Stimulated activated CD8-positive, alpha-beta memory T cell treated with anti-CD3 and anti-CD28 coated beads, Interleukin-4, amount 100 ng/mL, for 1 hour (primary cell): ENCODE results near the gene RPS6KA2.
A peak's percentile ranks its signal among the peaks of the same experiment; 100 is the strongest.
"Not testable (repeated sequence)": the region's sequence is repeated elsewhere in the genome, so short reads cannot be mapped to it uniquely, and the experiment has no call there.

Source experiments
- DNase-seq, 2 donors: peaks; one replicate each; pipeline ENCODE4 v3.0.0-alpha.2; 2020; ENCODE audit warnings: low read depth in 2 of 2, low spot score in 1 of 2

The RPS6KA2 gene

DNA sequence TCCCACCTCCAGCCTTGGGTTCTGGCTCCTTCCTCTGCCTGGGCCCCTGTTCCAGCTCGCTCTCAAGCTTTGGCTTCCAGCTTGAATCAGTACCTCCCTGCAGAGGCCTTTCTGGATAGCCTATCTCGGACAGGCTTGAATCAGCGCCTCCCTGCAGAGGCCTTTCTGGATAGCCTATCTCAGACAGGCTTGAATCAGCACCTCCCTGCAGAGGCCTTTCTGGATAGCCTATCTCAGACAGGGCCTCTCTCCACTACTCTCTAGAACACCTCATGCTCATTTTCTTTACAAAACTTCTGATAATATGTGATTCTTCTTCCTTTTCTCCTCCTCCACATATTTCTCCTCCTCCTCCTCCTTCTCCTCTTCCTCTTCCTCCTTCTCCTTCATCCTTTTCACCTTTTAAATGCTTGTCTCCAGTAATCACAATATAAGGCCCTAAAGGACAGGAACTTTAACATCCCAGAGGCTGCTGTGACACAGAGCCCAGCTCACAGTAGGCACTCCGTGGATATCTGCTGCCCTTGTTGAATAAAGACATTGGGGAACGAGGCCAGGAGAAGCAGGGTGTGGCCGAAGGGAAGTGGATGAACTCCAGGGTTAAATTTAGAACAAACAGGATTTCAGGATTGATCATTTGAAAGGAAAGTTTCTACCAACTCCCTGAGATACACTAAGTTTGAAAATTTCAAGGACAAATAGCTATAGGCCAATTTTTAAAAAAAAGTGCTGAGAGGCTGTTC, 9.3 kb upstream of the RPS6KA2 start:
- DNase-seq: no peak

GRCh38 chr6:166635013-166635970, 8.2 kb upstream of the RPS6KA2 start:
- no peak for DNase-seq

DNA sequence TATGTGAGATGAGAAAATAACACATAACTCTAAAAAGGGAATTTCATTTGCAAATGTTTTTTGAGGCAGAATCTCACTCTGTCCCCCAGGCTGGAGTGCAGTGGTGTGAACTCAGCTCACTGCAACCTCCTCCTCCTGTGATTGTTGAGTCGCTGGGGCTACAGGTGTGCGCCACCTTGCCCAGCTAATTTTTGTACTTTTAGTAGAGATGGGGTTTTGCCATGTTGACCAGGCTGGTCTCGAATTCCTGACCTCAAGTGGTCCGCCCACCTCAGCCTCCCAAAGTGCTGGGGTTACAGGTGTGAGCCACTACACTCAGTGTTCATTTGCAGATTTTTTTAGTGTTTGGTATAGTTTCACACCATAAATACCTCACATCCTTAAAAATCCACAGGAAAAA, 7.5 kb upstream of the RPS6KA2 start:
- not testable (repeated sequence) for DNase-seq

- no peak for DNase-seq
These were observed 6.9 kb upstream of the RPS6KA2 start for GRCh38 chr6:166633732-166634535.

DNA sequence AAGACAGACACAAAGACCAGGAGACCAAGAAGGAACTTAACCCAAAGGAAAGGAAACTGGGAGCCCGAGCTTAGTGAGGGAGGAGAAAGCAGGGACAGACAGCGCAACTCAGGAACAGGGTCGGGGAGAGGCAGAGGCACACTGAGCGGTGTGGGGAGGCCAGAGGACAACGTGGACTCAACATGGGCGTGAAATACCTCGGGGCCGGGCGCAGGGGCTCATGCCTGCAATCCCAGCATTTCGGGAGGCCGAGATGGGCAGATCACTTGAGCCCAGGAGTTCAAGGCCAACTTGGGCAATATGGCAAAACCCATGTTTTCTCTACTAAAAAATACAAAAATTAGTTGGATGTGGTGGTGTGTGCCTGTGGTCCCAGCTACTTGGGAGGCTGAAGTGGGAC, 5.7 kb upstream of the RPS6KA2 start:
- no peak for DNase-seq

- DNase-seq: no peak
These were observed 3.4 kb upstream of the RPS6KA2 start for GRCh38 chr6:166630462-166630861.

GRCh38 chr6:166629628-166630027, 2.6 kb upstream of the RPS6KA2 start:
- DNase-seq: no peak

GRCh38 chr6:166627875-166628801, 1.1 kb upstream of the RPS6KA2 start:
- peak in 1 of 2 donors; percentile 4 for DNase-seq

DNA sequence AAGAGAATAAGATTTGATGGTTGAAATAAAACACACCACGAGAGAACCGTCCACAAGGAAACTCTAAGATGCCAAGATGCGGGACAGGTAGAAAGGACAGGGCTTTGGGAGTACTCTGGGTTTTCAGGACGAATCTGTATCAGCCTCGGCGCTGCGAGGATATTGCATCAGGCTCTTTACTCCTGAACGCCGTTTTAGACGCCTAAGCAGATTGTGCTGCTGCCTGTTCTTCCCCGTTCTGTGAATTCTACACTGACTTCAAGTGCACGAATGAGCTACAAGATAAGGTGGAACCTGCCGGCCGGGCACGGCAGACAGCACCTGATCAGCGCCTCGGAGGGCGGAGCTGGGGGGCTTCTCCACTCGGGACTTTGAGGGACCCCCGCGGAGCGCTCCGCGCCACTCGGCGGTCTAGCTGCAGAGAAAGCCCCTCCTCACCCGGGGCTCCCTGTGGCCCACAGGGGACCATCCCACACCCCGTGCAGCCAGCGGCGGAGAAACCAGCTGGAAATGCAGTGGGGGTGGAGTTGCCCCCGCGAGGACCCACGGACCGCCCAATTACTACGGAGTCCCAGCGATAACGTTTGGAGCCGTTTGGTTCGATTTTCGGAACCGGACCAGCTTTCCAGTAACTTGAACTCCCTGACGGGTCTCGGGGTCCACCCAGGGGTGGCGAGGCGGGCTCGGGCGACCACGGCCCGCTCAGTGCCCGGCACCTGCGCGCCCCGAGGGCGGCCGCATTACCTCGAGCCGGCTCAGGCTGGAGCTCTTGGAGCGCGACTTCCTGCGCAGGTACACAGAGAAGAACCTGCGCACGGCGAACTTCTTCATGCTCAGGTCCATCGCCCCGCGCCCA, 646 bp downstream of the RPS6KA2 start:
- DNase-seq: peak in 1 of 2 donors; percentile 5

GRCh38 chr6:166625356-166625755, 1.7 kb downstream of the RPS6KA2 start:
- no peak for DNase-seq

- no peak for DNase-seq
These were observed 2.8 kb downstream of the RPS6KA2 start for GRCh38 chr6:166624275-166624674.

- no peak for DNase-seq
These were observed 3.7 kb downstream of the RPS6KA2 start for GRCh38 chr6:166623318-166623717.

DNA sequence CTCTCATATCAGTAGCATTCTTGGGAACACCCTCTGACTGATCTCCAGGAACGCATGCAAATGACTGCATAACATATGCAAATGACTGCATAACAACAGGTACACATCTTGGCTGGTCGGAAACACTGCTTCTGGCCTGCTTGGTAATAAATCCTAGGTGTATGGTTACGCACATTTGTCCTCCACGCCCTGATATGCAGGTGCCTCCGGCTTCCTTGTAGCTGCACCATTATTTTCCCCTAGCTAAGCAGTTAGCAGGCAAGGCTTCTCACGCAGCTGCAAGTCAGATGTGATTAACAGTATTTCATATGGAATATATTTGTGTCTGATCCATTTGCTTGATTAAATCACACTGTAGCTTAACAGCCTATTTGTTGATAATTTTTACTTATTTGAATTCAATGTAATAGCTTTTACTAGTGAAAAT, 5.9 kb downstream of the RPS6KA2 start:
- DNase-seq: no peak

- DNase-seq: no peak
These were observed 6.5 kb downstream of the RPS6KA2 start for GRCh38 chr6:166620478-166621113.

DNA sequence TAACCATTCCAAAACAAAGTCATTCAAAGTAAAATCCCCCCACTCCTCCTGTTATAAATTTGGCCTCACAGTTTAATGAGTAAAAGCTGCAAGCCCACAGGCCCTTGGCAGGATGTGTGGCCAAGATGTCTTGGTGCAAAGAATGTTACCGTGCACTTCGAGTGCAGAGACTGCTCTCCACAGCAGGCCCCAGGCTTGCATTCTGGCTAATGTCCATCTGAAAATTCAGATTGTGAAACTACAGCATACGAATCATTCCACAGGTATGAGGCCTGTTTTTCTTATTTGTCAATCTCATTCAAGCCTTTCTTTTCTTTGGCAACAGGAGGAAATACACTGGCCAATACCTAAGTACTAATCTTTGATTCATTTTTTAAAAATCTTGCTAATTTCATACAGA, 7.1 kb downstream of the RPS6KA2 start:
- DNase-seq: no peak

DNA sequence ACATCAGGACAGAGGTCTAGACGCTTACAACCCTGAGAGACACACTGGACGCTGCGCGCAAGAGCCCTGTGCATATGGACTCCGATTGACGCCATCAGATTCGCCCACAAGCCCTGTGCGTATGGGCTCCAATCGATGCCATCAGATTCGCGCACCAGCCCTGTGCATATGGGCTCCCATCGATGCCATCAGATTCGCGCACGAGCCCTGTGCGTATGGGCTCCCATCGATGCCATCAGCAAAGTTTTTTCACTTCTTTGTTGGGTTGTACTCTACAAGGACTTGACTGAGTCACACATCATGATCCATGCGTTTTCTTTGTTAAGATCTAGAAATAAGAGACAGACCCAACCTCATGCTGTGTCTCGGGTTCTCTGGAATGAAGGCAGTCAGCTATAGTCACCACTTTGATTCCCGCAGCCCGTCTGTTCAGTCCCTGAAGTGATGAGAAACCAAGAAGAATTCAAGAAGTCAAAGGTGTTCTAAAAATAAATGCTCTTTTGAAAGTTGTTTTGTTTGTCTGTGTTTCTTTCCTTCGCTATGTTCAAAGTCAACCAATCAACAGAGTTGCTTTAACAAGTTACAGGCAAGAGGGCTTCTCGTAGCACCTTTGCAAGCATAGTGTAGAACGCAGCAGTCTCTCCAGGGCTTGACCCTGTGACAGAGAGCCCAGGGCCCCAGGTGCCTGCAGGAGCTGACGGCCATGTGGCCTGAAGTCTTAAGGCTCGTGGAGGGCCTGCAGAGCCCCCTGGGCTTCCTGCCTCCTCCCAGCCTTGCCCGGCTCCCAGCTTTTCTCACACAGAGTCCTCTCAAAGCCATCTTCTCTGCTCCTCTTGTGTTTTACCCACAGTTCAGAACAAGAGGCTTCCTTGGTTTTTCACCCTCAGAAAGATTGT, 7.9 kb downstream of the RPS6KA2 start:
- DNase-seq: no peak

GRCh38 chr6:166618251-166618650, 8.8 kb downstream of the RPS6KA2 start:
- DNase-seq: no peak

GRCh38 chr6:166617359-166617758, 9.7 kb downstream of the RPS6KA2 start:
- no peak for DNase-seq
